MM.1S (cell line): ENCODE measurements around the gene ZDHHC8.

Experiments used
- DNase-seq: peaks from one replicate; pipeline ENCODE4 v3.0.0-alpha.2; 2015
- H2AFZ ChIP-seq: fragments of 300-600 bp; sonication (generic); 2 replicates; pipeline ENCODE4 v1.6.0; 2016; ENCODE audit warnings: antibody characterized with exemption, low read length
- H3F3A ChIP-seq: fragments of 300-600 bp; sonication (generic); 2 replicates; pipeline ENCODE4 v1.6.1; 2016; ENCODE audit warnings: mild to moderate bottlenecking, antibody characterized with exemption, low read length, moderate library complexity, mixed read lengths; ENCODE audit not compliant: insufficient read depth
- H3K27ac ChIP-seq: fragments of 300-600 bp; sonication (generic); 2 replicates; pipeline ENCODE4 v1.5.1; 2016; ENCODE audit warnings: mild to moderate bottlenecking, low read length
- H3K27me3 ChIP-seq: fragments of 300-600 bp; sonication (generic); replicated peaks from 2 replicates; pipeline ENCODE4 v1.6.0; 2016; ENCODE audit warnings: low read length; ENCODE audit not compliant: insufficient read depth
- H3K36me3 ChIP-seq: fragments of 300-600 bp; sonication (generic); replicated peaks from 2 replicates; pipeline ENCODE4 v1.6.1; 2016; ENCODE audit warnings: mild to moderate bottlenecking, low read length, mixed read lengths; ENCODE audit not compliant: insufficient read depth
- H3K4me1 ChIP-seq: fragments of 300-600 bp; sonication (generic); 2 replicates; pipeline ENCODE4 v1.6.1; 2016; ENCODE audit warnings: low read length, mixed read lengths
- H3K4me2 ChIP-seq: fragments of 300-600 bp; sonication (generic); 2 replicates; pipeline ENCODE4 v1.6.0; 2016; ENCODE audit warnings: low read depth, low read length
- H3K4me3 ChIP-seq: fragments of 300-600 bp; sonication (generic); 2 replicates; pipeline ENCODE4 v1.5.1; 2016; ENCODE audit warnings: low read length, mixed read lengths
- H3K79me2 ChIP-seq: fragments of 300-600 bp; sonication (generic); 2 replicates; pipeline ENCODE4 v1.6.1; 2016; ENCODE audit warnings: mixed run types, low read length, mixed read lengths
- H3K9ac ChIP-seq: fragments of 300-600 bp; sonication (generic); 2 replicates; pipeline ENCODE4 v1.6.1; 2016; ENCODE audit warnings: low read length, mixed read lengths
- H3K9me2 ChIP-seq: fragments of 300-600 bp; sonication (generic); replicated peaks from 2 replicates; pipeline ENCODE4 v1.6.1; 2016; ENCODE audit warnings: mild to moderate bottlenecking, low read length, mixed read lengths; ENCODE audit not compliant: insufficient read depth
- H3K9me3 ChIP-seq: fragments of 300-600 bp; sonication (generic); replicated peaks from 2 replicates; pipeline ENCODE4 v1.6.1; 2016; ENCODE audit warnings: mild to moderate bottlenecking, low read length, mixed read lengths; ENCODE audit not compliant: insufficient read depth
- H4K20me1 ChIP-seq: fragments of 300-600 bp; sonication (generic); 2 replicates; pipeline ENCODE4 v1.6.1; 2016; ENCODE audit warnings: mild to moderate bottlenecking, low read length, moderate library complexity, mixed read lengths; ENCODE audit not compliant: insufficient read depth
- CTCF ChIP-seq: fragments of 300-600 bp; sonication (generic); IDR thresholded peaks from 2 replicates; pipeline ENCODE4 v1.5.1; 2016; ENCODE audit warnings: antibody characterized with exemption, low read length, mixed read lengths
- EZH2 ChIP-seq: fragments of 300-600 bp; sonication (generic); optimal IDR thresholded peaks from 2 replicates; pipeline ENCODE3; 2017; ENCODE audit warnings: low read depth, mild to moderate bottlenecking, antibody characterized with exemption, low read length, mixed read lengths
- EZH2phosphoT487 ChIP-seq: fragments of 300-600 bp; sonication (generic); IDR thresholded peaks from 2 replicates; pipeline ENCODE4 v1.6.1; 2018; ENCODE audit warnings: antibody characterized with exemption, low read length

Gene ZDHHC8

GRCh38 chr22:20125201-20126174, 6.1 kb upstream of the ZDHHC8 start:
- H3K4me1 ChIP-seq, result no peaks in the 10 kb centered on the region
- no peak overlapping the region for H2AFZ ChIP-seq
- peaks cover 43% of the 10 kb centered on the region for H3K79me2 ChIP-seq
- peaks cover 30% of the 10 kb centered on the region for H3F3A ChIP-seq
- no peak overlapping the region for H3K27ac ChIP-seq
- no peak for DNase-seq
- H3K9me3 ChIP-seq, result no peaks in the 10 kb centered on the region
- TF ChIP-seq CTCF (no peak), EZH2 (no peak), EZH2phosphoT487 (no peak)
- H3K9me2 ChIP-seq, result no peaks in the 10 kb centered on the region
- H3K4me3 ChIP-seq, result no peak overlapping the region
- no peak overlapping the region for H3K4me2 ChIP-seq
- peaks cover 2% of the 10 kb centered on the region; the same call in 1 of the 2 replicates for H3K36me3 ChIP-seq
- H3K9ac ChIP-seq, result no peak overlapping the region
- peaks cover 20% of the 10 kb centered on the region; the same call in 1 of the 2 replicates for H4K20me1 ChIP-seq
- no peaks in the 10 kb centered on the region for H3K27me3 ChIP-seq

GRCh38 chr22:20126284-20127029, 5.1 kb upstream of the ZDHHC8 start:
- no peak overlapping the region for H3K27ac ChIP-seq
- no peak for TF ChIP-seq EZH2
- TF ChIP-seq EZH2phosphoT487, result no peak
- no peak for TF ChIP-seq CTCF
- H4K20me1 ChIP-seq, result peaks cover 16% of the 10 kb centered on the region; the same call in 1 of the 2 replicates
- H2AFZ ChIP-seq, result no peak overlapping the region
- no peaks in the 10 kb centered on the region for H3K27me3 ChIP-seq
- H3K4me2 ChIP-seq, result no peak overlapping the region
- H3K79me2 ChIP-seq, result peaks cover 33% of the 10 kb centered on the region
- H3K9ac ChIP-seq, result no peak overlapping the region
- no peak for DNase-seq
- 0 out of 2 replicates have a peak, but pooled peaks cover 3% of the 10 kb centered on the region for H3K4me1 ChIP-seq
- H3K4me3 ChIP-seq, result no peak overlapping the region
- H3K36me3 ChIP-seq, result no peaks in the 10 kb centered on the region; the same call in 1 of the 2 replicates
- H3F3A ChIP-seq, result peaks cover 36% of the 10 kb centered on the region
- no peaks in the 10 kb centered on the region for H3K9me2 ChIP-seq
- H3K9me3 ChIP-seq, result no peaks in the 10 kb centered on the region

- no peak for DNase-seq
- Histone ChIP-seq H3K79me2 (peaks cover 28% of the 10 kb centered on the region), H3K36me3 (no peaks in the 10 kb centered on the region; the same call in 1 of the 2 replicates), H3K9me2 (no peaks in the 10 kb centered on the region), H3K4me2 (no peak overlapping the region), H3K9me3 (no peaks in the 10 kb centered on the region), H2AFZ (no peak overlapping the region), H3K27me3 (no peaks in the 10 kb centered on the region), H3K9ac (no peak overlapping the region), H3F3A (peaks cover 36% of the 10 kb centered on the region), H3K4me3 (no peak overlapping the region), H4K20me1 (peaks cover 12% of the 10 kb centered on the region; the same call in 1 of the 2 replicates), H3K4me1 (0 out of 2 replicates have a peak, but pooled peaks cover 3% of the 10 kb centered on the region), H3K27ac (no peak overlapping the region)
- TF ChIP-seq EZH2phosphoT487 (no peak), CTCF (no peak), EZH2 (no peak)
These were observed 4.2 kb upstream of the ZDHHC8 start for GRCh38 chr22:20127318-20127868.
